Measurements from ENCODE around the gene ZNF662.
"Not testable (repeated sequence)": the region's sequence is repeated elsewhere in the genome, so short reads cannot be mapped to it uniquely, and the experiment has no call there.

ZNF662 gene

DNA sequence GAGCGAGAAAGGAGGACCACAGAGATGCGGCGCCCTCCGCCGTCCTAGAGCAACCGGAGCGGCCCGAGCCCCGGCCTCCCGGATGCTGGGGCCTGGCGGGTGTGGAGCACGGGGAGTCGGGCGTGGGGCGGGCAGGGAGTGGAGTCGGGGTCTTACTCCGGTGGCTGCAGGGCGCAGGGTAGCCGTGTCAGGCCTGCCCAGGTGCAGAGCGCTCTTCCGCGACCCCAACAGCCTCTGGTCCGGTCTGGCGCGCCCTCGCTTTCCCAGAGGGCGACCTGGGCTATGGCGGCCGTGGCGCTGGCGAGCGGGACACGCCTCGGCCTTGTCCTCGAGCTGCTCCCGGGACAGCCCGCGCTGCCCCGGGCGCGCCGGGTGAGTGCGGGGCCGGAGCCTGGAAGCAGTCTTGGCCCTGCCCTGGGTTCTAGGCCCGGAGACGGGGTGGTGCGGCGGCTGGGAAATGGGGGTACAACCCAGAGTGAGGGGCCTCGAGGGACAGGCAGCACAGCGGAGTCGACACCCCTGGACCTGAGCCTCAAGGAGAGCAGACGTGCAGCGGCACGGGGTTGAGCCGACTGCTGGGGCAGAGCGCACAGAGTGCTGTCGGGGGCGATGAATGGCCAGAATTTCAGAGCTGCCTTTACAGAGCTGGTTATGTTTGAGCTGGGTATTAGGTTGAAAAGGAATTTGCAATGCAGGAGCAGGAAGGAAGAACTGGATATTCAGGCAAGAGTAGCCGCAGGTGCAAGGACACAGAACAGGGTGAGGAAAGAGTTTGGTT lies at the start of gene ZNF662:
ZNF662 (plus strand) TSS at position 73 of the 778 bp plus-strand sequence. CDS start 1,973 bp downstream, outside the sequence.
- no peak for DNase-seq (ENCODE audit: low spot score)

DNA sequence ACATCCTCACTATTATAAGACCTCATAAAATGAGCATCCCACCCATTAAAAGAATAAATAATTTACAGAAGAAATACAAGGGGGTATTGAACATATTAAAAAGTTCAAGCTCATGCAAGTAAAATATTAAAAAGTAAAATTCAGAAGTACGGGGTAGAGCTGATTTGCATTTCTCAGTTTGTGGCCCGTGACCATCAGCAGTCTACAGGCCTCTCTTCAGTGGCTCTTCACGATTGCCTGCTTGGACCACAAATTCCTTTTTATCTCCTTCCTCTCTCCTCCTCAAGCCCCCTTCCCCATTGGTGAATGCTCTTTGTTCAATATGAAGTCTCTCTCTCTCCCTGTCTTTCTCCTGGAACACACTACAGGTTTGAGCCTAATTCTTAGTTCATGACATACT lies 49.4 kb upstream of the ZNF662 start:
- no peak for DNase-seq (ENCODE audit: low spot score)

DNA sequence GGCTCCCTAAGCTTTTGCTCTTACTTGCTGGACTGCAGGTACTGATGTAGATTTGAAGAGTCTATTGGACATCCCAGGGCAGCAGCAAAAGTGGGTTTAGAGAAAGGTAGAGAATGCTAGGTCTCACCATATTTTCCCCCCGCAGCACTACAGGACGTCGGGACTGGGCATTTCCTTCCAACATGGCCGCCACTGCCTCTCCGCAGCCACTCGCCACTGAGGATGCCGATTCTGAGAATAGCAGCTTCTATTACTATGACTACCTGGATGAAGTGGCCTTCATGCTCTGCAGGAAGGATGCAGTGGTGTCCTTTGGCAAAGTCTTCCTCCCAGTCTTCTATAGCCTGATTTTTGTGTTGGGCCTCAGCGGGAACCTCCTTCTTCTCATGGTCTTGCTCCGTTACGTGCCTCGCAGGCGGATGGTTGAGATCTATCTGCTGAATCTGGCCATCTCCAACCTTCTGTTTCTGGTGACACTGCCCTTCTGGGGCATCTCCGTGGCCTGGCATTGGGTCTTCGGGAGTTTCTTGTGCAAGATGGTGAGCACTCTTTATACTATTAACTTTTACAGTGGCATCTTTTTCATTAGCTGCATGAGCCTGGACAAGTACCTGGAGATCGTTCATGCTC lies 41.5 kb upstream of the ZNF662 start:
- DNase-seq (ENCODE audit: low spot score), result no peak

DNA sequence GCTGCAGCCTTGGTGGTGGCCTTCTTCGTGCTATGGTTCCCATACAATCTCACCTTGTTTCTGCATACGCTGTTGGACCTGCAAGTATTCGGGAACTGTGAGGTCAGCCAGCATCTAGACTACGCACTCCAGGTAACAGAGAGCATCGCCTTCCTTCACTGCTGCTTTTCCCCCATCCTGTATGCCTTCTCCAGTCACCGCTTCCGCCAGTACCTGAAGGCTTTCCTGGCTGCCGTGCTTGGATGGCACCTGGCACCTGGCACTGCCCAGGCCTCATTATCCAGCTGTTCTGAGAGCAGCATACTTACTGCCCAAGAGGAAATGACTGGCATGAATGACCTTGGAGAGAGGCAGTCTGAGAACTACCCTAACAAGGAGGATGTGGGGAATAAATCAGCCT lies 40.7 kb upstream of the ZNF662 start:
- no peak for DNase-seq (ENCODE audit: low spot score)

DNA sequence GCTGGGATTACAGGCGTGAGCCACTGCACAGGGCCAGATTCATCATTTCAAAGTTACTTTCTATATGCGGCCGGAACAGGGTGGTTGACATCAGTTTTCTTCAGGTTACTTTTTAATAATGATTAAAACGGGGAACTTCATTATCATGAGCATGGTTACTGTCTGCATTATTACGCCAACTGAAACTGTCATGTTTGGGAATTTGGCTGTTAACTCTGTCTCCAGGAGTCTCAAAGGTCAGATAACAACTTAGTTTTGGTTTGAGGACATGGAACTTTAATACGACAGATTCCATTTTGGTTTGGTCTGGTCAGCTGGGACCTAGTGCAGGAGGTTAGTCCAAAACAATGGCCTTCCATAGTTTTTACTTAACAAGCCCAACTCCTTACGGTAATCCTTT lies 38.8 kb upstream of the ZNF662 start:
- DNase-seq (ENCODE audit: low spot score), result no peak

DNA sequence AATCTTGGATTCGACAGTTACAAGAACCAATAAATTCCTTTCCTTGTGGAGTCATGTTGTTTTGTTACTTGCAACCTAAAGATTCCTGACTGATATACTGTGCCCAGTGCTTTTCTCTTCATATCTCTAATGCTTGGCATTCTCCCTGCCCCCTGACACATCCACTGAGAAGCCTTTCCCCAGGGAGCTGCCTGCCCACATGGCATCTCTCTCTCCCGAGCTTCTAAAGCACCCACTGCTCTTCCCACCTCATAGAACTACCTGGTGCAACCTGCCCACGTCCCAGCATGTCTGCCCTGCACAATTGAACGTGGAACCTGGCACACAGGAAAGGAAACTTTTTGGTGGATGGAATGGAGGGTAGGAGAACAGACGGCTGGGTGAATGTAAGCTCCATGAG lies 37.1 kb upstream of the ZNF662 start:
- no peak for DNase-seq (ENCODE audit: low spot score)

DNA sequence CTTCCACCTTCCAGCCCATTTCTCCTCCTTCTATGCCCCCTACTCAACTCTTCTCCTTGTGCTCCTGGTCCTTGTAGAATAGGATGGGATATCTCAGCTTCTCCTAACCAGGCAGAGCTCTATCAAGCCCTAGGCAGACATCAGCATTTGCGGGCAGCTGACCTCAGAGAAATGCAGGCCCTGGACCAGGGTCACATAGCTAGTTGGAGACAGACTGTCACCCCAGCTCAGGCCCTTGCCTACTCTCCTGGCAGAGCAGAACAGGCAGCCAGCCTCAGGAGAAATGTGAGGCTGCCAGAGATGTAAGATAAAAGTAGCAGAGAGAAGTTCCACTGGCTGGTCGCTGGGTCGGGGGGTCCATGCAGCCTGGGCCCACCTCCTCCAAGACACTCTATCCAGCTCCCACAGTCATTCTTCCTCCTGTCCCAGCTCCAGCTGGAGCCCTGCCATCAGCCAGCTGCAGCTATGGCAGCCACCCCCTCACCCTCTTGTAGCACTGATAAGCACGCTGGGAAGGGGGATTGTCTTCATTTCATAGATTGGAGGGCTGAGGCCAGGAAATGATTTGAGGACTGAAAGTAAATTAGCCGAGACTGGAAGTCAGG lies 34.2 kb upstream of the ZNF662 start:
- DNase-seq (ENCODE audit: low spot score), result no peak

DNA sequence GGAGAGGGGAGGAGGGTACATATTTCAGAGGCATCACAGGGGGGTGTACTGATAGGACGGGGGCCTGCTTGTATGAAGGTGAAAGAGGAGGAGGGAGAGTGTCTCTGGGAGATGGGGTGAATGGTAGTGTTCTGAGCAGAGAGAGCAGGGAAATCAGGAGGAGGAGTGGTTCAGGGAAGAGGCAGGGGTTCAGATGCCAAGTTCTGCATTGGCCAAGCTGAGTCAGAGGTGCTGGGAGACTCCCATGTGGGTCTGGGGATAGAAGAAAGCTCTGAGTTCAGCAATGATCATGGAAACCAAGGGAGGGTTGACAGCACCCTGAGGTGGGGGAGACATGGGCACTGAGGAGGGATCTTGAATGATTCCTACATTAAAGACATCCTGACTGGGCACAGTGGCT lies 33.2 kb upstream of the ZNF662 start:
- no peak for DNase-seq (ENCODE audit: low spot score)

DNA sequence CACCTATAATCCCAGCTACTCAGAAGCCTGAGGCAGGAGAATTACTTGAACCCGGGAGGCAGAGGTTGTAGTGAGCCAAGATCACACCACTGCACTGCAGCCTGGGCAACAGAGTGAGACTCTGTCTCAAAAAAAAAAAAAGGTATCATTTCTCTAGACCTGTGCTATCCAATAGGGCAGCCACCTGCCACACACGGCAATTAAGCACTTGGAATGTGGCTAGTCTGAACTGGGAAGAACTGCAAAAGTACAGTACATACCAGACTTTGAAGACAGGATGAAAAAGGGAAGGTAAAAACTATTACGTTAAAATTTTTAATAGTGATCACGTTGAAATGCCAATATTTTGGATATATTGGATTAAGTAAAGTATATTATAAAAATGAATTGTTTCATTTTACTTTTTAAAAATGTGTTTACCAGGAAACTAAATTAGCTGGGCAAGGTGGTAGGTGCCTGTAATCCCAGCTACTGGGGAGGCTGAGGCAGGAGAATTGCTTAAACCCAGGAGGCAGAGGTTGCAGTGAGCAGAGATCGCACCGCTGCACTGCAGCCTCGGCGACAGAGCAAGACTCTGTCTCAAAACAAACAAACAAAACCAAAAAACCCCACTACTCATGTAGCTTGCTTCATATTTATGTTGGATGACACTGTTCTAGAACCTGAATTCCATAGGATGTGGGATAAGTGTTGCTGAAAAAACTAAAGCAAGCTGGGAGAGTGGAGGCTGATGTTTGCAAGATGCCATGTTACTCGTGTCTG lies 32.5 kb upstream of the ZNF662 start:
- DNase-seq (ENCODE audit: low spot score), result no peak

DNA sequence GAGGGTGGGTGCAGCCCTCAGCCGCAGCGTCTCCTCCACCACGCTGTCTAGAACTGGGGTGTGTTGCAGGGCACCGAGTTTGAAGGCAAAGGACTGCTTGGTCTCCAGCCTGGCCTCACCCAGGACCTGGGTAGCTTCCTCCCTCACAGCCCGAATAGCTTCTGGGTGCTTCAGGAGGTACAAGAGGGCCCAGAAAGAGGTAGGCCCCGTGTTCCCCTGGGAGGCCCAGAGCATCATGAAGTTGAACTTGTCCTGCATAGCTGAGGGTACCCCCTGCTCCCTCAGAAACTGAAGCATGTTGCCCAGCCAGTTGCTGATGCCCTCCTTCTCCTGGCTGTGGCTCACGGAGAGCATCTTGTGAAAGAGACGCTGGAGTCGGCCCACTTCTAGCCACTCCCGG lies 31.2 kb upstream of the ZNF662 start:
- no peak for DNase-seq (ENCODE audit: low spot score)

DNA sequence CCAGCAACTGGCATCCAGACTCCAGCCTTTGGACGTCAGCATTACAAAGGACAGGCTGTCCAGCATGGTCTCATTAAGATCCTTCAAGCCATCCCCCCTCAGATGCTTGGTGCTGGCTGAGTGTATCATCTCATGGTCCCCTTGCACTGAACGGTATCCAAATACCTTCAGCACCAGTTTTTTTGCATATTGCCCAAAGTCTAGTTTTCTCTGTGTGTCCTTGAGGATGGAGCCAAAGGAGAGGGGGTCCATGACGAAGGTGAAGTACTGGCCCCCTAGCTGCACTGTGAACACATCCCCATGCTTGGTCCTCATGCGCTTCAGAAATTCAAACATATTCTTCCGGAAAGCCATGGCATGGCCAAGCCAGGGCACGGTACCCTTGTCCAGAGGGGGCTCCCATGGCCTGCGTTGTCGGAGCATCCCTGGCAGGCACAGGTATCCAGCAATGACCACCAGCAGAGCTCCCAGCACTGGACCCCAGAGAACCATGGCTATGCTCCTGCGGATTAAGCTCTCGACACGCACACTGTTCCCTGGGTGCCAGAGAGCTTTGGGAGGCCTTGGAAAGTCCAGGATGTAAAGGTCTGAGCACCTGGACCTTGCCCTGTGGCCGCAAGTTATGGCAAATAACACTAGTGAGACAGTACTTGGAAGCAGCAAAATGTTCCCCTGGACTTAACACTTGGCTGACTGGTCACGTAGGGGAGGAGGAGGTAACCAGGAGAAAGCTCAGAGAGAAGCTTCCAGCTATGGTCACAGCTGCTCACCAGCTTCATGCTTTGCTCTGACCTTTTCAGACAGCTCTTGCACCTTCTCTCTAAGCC lies 30.4 kb upstream of the ZNF662 start, which contains the start of gene CYP8B1:
CYP8B1 (minus strand) TSS at position 555 of the 827 bp plus-strand sequence; CDS start at position 492, 63 bp downstream.
- no peak for DNase-seq (ENCODE audit: low spot score)

DNA sequence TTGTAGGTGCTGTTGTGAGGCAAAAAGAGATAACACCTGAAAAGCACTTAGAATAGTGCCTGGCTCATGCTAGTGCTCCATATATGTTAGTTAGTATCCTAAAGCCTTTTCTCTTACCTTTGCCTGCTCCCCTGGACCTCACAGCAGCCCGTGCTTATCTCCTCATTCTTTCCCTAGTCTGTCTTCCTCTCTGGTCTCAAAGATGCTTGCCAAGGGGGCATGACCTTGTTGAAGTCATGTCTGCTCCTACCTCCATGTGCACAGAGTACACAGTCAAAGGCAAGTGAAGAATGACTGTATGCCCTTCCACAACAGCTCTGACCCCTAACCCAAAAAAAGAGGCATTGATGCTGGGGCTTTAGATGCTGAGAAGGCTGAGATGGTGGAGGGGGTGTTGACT lies 29.5 kb upstream of the ZNF662 start:
- DNase-seq (ENCODE audit: low spot score), result no peak

DNA sequence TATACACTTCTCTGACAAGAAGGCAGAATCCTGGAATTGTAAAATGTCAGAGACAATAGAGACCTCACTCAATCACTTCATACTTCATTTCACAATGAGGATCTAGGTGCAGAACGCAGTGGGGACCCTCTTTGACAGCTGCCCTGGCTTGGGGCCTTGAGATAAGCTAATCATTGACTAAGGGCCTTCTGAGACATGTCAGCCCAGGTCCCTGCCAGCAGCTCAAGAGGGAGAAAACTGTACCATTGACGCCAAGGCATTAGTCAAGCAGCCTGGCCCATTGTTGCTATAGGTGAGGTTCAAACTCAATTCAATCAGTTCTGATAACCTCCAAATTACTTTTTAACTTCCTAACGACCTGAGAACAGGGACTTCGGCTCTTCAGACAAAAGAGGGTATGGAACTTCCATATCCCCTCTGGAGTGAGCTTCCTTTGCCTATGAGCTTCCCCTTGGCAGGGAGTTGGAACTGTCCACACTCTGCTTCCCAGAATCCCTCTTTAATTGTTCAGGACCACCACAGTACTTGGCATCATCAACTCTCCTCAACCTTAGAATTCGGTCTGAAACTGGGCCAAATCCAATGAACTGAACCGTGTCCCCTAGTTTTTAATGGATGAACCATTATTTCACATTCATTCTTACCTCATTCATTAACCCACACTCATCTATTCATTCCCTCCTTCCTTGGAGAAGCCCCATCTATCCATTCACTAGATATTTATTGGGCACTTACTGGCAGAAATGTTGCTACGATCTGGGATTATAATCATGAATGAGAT lies 28.8 kb upstream of the ZNF662 start:
- no peak for DNase-seq (ENCODE audit: low spot score)

DNA sequence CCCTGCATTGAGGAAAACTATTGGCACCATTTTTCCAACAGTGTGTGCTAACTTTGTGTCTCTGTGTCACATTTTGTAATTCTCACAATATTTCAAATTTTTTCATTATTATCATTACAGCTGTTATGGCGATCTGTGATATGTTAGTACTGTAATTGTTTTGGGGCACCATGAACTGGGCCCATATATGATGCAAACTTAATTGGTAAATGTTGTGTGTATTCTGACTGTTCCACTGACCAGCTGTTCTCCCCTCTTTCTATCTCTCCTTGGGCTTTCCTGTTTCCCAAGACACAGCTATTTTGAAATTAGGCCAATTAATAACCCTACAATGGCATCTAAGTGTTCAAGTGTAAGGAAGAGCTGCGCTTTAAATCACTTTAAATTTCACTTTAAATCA lies 28.1 kb upstream of the ZNF662 start:
- no peak for DNase-seq (ENCODE audit: low spot score)

DNA sequence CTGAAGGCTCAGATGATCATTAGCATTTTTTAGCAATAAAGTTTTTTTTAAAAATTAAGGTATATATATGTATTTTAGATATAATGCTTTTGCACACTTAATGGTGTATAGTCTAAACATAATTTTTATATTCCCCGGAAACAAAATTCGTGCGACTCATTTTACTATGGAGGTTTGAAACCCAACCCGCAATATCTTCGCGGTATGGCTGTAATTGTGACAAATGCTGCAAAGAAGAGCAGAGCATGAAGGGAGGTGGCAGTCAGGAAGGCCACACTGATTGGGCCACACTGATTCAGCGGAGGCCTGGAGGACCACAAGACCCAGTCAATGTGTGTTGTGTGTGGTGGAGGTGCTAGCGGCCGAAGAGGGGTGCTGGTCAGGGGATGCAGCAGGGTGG lies 25.8 kb upstream of the ZNF662 start:
- no peak for DNase-seq (ENCODE audit: low spot score)

DNA sequence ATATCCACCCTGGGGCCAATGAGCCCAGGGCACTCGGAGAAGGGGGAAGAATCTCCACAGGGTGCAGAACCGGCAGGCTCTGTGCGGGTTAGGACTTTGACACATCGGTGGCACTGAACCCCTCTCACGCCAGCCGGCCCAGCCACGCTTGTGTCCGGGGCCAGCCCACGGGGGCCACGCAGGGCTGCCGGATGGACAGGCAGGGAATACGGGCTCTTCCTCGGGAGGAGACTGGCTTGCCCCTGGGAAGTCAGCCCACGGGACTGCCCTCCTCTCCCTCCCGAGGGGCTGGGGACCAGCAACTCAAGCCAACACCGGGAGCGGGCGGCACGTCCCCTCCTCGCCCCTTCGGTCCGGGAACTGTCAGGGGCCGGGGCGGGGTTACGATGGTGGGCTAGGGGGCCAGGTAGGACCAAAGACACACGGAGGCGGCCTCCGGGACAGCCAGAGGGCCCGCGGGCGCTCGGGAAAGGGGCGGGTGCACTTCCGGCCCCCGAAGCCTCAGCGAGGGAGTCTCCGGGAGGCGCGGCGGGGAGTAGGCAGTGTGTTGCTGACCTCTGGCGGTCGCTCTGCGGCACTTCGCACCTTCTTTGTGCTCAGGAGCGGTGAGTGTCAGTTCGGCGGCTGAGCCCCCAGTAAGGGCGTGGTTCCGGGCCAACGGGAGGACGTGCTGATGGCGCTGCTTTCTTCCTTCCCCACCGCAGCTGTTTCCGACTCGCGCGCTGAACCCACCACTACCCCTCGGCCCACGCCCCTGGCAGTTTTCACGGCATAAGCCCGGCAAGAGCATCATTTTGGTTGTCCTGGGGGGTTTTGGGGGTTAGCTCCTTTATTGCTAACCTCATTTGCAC lies 25.1 kb upstream of the ZNF662 start:
- peak; percentile 87 for DNase-seq (ENCODE audit: low spot score)

DNA sequence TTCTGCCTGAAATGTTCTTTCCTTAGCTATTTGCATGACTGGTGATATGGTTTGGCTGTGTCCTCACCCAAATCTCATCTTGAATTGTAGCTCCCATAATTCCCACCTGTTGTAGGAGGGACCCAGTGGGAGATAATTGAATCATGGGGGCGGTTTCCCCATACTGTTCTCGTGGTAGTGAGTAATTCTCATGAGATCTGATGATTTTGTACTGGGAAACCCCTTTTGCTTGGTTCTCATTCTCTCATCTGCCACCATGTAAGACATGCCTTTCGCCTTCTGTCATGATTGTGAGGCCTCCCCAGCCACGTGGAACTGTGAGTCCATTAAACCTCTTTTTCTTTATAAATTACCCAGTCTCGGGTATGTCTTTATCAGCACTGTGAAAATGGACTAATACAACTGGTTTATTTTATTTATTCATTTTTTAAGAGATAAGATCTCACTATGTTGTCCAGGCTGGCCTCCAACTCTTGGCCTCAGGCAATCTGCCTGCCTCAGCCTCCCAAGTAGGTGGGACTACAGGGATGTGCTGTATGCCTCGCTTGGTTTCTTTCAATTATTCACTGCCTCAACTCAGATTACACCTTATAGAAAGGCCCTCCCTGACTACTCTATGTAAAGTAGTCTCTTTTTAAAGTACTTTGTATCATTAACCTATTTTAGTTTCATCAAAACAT lies 22.6 kb upstream of the ZNF662 start:
- DNase-seq (ENCODE audit: low spot score), result not testable (repeated sequence)

DNA sequence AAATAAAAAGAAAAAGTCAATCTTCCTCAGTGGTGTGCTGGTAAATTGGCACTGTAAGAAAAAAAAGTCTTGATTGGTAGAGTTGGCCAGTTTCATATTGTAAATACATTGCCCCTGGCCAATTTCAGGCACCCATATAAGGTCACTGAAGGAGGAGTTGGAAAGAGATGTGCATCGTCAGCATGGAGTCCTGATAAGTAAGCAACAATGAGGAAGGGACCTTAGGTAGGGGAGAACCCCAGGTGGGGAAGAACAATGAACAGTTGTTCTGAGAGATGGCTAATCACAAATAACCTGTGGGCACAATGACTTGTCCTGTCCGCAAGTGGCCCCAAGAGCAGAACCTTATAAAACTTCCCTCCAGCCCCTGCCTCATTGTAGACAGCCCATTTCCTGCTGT lies 21.6 kb upstream of the ZNF662 start:
- DNase-seq (ENCODE audit: low spot score), result no peak

DNA sequence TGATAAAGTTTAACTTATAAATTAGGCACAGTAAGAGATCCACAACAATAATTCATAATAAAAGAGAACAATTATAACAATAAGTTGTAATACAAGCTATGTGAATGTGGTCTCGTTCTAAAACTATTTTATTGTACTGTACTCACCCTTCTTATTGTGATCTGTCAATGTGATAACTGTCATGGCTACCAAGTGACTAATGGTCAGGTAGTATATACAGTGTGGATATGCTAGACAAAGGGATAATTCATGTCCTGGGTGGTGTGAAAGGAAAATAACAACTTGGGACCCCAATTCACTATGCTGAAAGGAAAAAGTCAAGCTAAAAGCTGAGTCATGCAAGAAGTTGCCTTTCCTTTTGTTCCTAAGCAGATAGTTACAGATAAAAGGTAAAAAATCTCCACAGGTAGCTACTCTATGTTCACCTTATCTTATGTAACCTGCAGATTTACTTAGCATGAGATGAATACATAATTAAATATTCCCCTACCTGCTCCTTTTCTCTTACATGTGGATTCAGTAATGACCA lies 19.6 kb upstream of the ZNF662 start:
- DNase-seq (ENCODE audit: low spot score), result no peak

Measured in LoVo (cell line).